Measurements from ENCODE around the gene OLFM3. TPM values are rescaled to one million over a fixed set of nuclear protein-coding genes. Genes with fewer than 3 reads are reported as not detected.

The OLFM3 gene
- total RNA-seq, 1 donor: not detected

DNA sequence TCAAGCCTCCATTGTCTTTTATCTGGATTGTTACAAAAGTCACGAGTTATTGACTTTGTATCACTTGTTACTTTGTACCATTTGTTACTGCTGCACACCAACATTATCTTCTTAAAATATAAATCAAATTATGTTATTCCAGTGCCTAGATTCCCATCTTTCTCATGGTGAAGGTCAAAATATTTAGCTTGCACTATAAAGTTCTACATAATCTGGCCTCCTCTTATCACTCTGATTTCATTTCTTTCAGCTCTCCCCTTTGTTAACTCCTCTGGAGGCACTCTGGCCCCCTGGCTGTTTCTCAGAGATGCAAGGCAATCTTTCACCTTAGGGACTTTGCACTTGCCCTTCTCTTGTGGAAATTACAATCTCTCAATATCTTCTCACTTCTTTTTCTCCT lies 143.8 kb downstream of the OLFM3 start:
- H3K4me1 ChIP-seq (ENCODE audit: insufficient read depth, low read length): no peaks in the 10 kb centered on the region
- no peaks in the 10 kb centered on the region for H3K9me3 ChIP-seq (ENCODE audit: low read depth, low read length)
- DNase-seq (ENCODE audit: insufficient read length, low spot score, missing footprints): no peak
- no peak overlapping the region for H2AFZ ChIP-seq (ENCODE audit: low read length)
- H3K27me3 ChIP-seq (ENCODE audit: insufficient read depth, low read length): no peaks in the 10 kb centered on the region
- H3K36me3 ChIP-seq (ENCODE audit: insufficient read depth, low read length): no peaks in the 10 kb centered on the region
- no peak overlapping the region for H3K27ac ChIP-seq (ENCODE audit: low read depth, low read length)
- H3K4me3 ChIP-seq (ENCODE audit: insufficient read depth, low read length): no peak overlapping the region
- TF ChIP-seq, protein P1, sequence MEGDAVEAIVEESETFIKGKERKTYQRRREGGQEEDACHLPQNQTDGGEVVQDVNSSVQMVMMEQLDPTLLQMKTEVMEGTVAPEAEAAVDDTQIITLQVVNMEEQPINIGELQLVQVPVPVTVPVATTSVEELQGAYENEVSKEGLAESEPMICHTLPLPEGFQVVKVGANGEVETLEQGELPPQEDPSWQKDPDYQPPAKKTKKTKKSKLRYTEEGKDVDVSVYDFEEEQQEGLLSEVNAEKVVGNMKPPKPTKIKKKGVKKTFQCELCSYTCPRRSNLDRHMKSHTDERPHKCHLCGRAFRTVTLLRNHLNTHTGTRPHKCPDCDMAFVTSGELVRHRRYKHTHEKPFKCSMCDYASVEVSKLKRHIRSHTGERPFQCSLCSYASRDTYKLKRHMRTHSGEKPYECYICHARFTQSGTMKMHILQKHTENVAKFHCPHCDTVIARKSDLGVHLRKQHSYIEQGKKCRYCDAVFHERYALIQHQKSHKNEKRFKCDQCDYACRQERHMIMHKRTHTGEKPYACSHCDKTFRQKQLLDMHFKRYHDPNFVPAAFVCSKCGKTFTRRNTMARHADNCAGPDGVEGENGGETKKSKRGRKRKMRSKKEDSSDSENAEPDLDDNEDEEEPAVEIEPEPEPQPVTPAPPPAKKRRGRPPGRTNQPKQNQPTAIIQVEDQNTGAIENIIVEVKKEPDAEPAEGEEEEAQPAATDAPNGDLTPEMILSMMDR (IDR thresholded peaks at IDR 0.05; ENCODE audit: extremely low read depth, low read depth, low read length): no peak
- no peak overlapping the region for H3K4me2 ChIP-seq (ENCODE audit: insufficient read depth, low read length)
- no peaks in the 10 kb centered on the region for H4K20me1 ChIP-seq (ENCODE audit: insufficient read depth, low read length)
- H3K79me2 ChIP-seq (ENCODE audit: insufficient read depth, low read length): no peaks in the 10 kb centered on the region

DNA sequence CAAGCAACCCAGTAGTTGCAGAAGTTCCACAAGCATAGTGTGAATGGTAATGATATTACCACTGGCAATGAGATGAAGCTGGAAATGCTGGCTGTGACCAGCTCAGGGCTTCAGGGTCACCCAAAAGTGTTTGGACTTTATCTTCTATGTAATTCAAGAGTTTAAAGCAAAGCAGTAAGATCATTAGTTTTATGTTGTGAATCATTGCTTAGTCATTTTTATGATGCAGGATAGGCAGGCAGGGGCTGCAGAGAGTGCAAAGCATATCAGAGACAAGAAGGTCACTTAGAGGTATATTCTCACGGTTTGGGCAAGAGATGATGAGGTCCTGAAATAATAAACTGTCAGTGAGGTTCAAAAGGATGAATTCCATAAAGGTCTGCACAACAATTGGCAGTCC lies 147.4 kb downstream of the OLFM3 start:
- DNase-seq (ENCODE audit: insufficient read length, low spot score, missing footprints): no peak
- Histone ChIP-seq H3K27ac (ENCODE audit: low read depth, low read length) (no peak overlapping the region), H3K9me3 (ENCODE audit: low read depth, low read length) (no peaks in the 10 kb centered on the region), H4K20me1 (ENCODE audit: insufficient read depth, low read length) (no peaks in the 10 kb centered on the region), H2AFZ (ENCODE audit: low read length) (no peak overlapping the region), H3K4me2 (ENCODE audit: insufficient read depth, low read length) (no peak overlapping the region), H3K27me3 (ENCODE audit: insufficient read depth, low read length) (no peaks in the 10 kb centered on the region), H3K4me3 (ENCODE audit: insufficient read depth, low read length) (no peak overlapping the region), H3K4me1 (ENCODE audit: insufficient read depth, low read length) (no peaks in the 10 kb centered on the region), H3K36me3 (ENCODE audit: insufficient read depth, low read length) (no peaks in the 10 kb centered on the region), H3K79me2 (ENCODE audit: insufficient read depth, low read length) (no peaks in the 10 kb centered on the region)
- TF ChIP-seq, protein P1 (IDR thresholded peaks at IDR 0.05; ENCODE audit: extremely low read depth, low read depth, low read length): no peak

DNA sequence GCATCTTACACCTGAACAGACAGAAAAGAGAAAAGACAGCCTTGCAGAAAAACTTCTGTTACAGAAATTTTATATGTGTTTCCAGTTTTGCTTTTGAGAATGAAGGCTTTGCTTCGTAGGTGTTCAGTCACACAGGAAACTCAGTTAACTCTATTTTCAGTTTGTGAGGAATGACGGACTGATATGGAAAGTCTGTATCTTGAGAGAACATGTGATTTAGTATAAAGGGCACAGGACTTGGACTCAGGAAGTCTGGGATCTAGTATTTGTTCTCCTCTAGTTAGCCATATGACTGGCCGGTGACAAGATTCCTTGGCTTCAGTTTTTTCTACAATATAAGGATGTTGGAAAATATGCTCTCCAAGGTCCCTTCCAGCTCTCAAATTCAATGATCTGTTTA lies 149.1 kb downstream of the OLFM3 start:
- TF ChIP-seq, protein P1 (IDR thresholded peaks at IDR 0.05; ENCODE audit: extremely low read depth, low read depth, low read length): no peak
- no peaks in the 10 kb centered on the region for H4K20me1 ChIP-seq (ENCODE audit: insufficient read depth, low read length)
- no peak overlapping the region for H2AFZ ChIP-seq (ENCODE audit: low read length)
- H3K4me1 ChIP-seq (ENCODE audit: insufficient read depth, low read length): no peaks in the 10 kb centered on the region
- no peaks in the 10 kb centered on the region for H3K27me3 ChIP-seq (ENCODE audit: insufficient read depth, low read length)
- H3K36me3 ChIP-seq (ENCODE audit: insufficient read depth, low read length): no peaks in the 10 kb centered on the region
- H3K79me2 ChIP-seq (ENCODE audit: insufficient read depth, low read length): no peaks in the 10 kb centered on the region
- no peaks in the 10 kb centered on the region for H3K9me3 ChIP-seq (ENCODE audit: low read depth, low read length)
- H3K27ac ChIP-seq (ENCODE audit: low read depth, low read length): no peak overlapping the region
- H3K4me2 ChIP-seq (ENCODE audit: insufficient read depth, low read length): no peak overlapping the region
- H3K4me3 ChIP-seq (ENCODE audit: insufficient read depth, low read length): no peak overlapping the region
- DNase-seq (ENCODE audit: insufficient read length, low spot score, missing footprints): no peak

DNA sequence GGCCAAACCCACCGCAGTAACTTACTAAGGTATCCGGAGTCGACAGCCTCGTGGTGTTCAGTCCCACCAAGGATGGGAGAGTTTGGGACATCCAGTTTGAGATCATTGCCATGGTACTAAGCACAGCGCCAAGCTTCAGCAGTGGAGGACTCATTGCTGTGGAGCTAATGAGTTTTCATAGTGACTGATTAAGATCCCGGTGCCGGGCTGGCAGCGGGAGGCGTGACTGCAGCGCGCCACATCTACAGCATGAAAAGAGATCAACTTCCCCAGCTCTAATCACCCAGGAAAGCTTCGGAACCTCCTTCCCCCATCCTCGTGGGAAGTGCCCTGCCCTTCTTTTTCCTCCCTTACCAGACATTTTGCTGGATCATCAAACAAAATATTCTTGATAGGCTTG lies 149.9 kb downstream of the OLFM3 start:
- no peak overlapping the region for H2AFZ ChIP-seq (ENCODE audit: low read length)
- no peaks in the 10 kb centered on the region for H3K79me2 ChIP-seq (ENCODE audit: insufficient read depth, low read length)
- no peak overlapping the region for H3K4me3 ChIP-seq (ENCODE audit: insufficient read depth, low read length)
- no peaks in the 10 kb centered on the region for H3K9me3 ChIP-seq (ENCODE audit: low read depth, low read length)
- no peak overlapping the region for H3K4me2 ChIP-seq (ENCODE audit: insufficient read depth, low read length)
- TF ChIP-seq, protein P1 (IDR thresholded peaks at IDR 0.05; ENCODE audit: extremely low read depth, low read depth, low read length): no peak
- no peak overlapping the region for H3K27ac ChIP-seq (ENCODE audit: low read depth, low read length)
- H3K4me1 ChIP-seq (ENCODE audit: insufficient read depth, low read length): no peaks in the 10 kb centered on the region
- H3K27me3 ChIP-seq (ENCODE audit: insufficient read depth, low read length): no peaks in the 10 kb centered on the region
- no peak for DNase-seq (ENCODE audit: insufficient read length, low spot score, missing footprints)
- H3K36me3 ChIP-seq (ENCODE audit: insufficient read depth, low read length): no peaks in the 10 kb centered on the region
- H4K20me1 ChIP-seq (ENCODE audit: insufficient read depth, low read length): no peaks in the 10 kb centered on the region

All from osteoblast (primary cell).